Liver (tissue), 3 donors: ENCODE results near the gene TTLL7.

ENCODE experiments used
- ATF3 ChIP-seq: IDR thresholded peaks from 2 replicates; pipeline ENCODE4 v1.6.1; 2016; ENCODE audit warnings: antibody characterized with exemption
- CTCF ChIP-seq: fragments of 150-350 bp; IDR thresholded peaks from 2 replicates; pipeline ENCODE4 v1.5.1; 2017; ENCODE audit warnings: improper control_type of control experiment, low read depth, low read length; ENCODE audit not compliant: missing input control
- EGR1 ChIP-seq, 2 donors: IDR thresholded peaks; 2 replicates each; pipeline ENCODE4 v1.6.1; 2016 to 2018; ENCODE audit warnings: antibody characterized with exemption in 2 of 2, low read depth in 2 of 2
- HNF4A ChIP-seq, 2 donors: conservative IDR thresholded peaks; 2 replicates each; pipeline ENCODE4 v1.6.1; 2016; ENCODE audit warnings: antibody characterized with exemption in 2 of 2, mild to moderate bottlenecking in 2 of 2
- MAX ChIP-seq: IDR thresholded peaks from 2 replicates; pipeline ENCODE4 v1.6.1; 2016; ENCODE audit warnings: antibody characterized with exemption
- SP1 ChIP-seq: IDR thresholded peaks from 2 replicates; pipeline ENCODE4 v1.6.1; 2018; ENCODE audit warnings: antibody characterized with exemption, mild to moderate bottlenecking
- donor health status: healthy.
- donor health status: healthy.

GRCh38 chr1:84013708-84014107 is 14.8 kb upstream of the TTLL7 start:
- TF ChIP-seq CTCF, result no peak
- no peak for TF ChIP-seq EGR1 (IDR thresholded peaks at IDR 0.05; ENCODE audit: low read depth in 2 of 2)
- no peak for TF ChIP-seq ATF3
- TF ChIP-seq MAX, result no peak
- TF ChIP-seq HNF4A (conservative IDR thresholded peaks at IDR 0.05), result no peak
- no peak for TF ChIP-seq SP1
